Stimulated activated CD4-positive, alpha-beta T cell treated with anti-CD3 and anti-CD28 coated beads, TNF-alpha, amount 100 ng/mL, for 48 hours (primary cell): ENCODE measurements around the gene MRPS2.

Experiments used
- DNase-seq, 3 donors: peaks; one replicate each; pipeline ENCODE4 v3.0.0-alpha.2; 2020; ENCODE audit warnings: low read depth in 3 of 3

The MRPS2 gene

DNA sequence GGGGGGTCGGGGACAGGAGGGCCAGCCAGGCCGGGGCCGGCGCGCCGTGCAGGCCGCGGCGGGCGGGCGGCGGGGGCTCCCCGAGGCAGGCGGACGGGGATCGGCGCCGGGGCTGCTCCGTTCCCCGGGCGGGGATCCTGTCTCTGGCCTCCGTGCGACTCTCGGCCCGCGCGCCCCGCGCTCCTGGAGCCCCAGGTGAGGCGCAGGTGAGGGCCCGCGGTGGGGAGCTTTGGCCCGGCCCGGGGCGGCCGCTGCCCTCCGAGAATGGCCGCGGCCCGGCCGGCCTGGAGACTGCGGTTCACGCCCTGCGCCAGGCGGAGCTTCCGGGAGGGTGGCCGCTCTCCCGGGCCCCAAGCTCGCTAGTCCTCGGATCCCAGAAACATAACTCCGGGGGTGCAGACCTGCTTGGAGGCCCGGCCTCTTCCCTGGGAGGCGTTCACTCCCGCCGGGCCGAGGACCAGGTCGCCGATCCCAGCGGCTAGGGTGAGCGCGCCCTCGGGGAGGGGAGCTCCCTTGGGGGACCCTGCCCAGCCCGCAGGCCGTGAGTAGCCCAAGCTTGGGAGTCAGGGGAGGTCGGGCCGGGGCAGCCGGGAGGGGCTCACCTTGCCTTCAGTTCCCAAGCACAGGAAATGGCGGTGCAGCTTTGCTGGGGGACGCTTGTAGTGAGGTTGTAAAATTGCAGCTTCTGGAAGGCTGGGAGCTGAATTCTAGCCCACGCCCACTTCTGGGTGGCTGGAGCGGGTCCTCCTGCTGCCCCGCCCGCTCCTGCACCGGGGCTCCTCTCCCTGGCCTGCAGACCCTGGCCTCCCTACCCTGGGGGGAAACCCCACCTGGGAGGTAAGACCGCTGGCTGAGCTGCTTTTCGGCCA, 20.2 kb upstream of the MRPS2 start:
- DNase-seq: no peak

GRCh38 chr9:135480940-135481310, 19.6 kb upstream of the MRPS2 start:
- DNase-seq: no peak

GRCh38 chr9:135482015-135482754, 18.3 kb upstream of the MRPS2 start:
- DNase-seq: no peak

DNA sequence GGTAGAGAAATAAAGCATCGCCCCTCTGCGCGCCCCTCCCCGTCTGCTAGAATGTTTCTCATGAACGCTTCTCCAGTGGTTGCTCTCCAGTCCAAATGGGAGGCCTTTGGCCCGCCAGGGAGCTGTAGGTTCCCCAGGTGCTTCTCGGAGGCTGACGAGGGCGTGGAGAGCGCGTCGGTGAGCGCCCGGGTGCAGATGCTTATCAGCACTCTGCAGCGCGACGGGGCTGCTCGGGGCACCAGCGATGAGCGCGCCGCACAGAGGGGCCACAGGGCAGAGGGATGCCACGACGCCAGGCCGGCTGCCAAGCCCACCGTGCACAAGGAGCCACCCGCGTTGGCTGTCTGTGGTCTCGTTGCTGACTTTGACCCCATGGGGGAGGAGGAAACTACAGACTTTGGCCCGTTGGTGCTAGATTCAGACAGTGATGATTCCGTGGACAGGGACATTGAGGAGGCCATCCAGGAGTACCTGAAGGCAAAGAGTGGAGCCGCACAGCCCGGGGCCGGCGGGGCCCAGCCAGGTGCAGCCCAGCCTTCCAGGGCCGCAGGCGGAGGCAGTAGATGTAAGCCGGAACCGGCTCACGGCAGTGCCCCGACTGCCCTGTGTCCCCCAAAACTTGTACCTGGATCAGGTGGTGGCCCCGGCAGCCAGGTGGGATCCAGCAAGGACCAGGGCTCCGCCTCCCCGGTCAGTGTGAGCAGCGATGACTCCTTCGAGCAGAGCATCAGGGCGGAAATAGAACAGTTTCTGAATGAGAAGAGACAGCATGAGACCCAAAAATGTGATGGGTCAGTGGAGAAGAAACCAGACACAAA, 15.8 kb upstream of the MRPS2 start:
- no peak for DNase-seq

DNA sequence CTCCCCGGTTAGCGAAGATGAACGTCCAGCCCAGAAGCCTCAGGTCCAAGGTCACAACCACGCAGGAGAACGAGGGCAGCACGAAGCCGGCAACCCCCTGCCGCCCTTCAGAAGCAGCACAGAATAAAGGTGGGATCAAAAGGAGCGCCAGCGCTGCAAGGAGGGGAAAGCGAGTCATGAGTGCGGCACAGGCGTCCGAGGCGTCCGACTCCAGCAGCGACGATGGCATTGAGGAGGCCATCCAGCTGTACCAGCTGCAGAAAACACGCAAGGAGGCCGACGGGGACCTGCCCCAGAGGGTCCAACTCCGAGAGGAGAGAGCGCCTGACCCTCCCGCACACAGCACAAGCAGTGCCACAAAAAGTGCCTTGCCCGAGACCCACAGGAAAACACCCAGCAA, 15.1 kb upstream of the MRPS2 start:
- no peak for DNase-seq

DNA sequence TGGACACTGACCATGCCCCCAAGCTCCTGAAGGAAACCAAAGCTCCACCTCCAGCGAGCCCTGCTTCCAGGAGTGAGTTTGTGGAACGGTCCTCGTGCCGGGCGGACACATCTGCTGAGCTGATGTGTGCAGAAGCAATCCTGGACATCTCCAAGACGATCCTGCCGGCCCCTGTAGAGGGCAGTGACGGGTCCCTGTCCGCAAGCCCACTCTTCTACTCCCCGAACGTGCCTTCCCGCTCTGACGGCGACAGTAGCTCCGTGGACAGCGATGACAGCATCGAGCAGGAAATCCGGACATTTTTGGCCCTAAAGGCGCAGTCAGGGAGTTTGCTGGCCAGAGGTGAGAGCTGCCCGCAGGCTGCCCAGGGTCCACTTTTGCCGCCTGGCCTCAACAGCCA, 14.7 kb upstream of the MRPS2 start:
- no peak for DNase-seq

- no peak for DNase-seq
Observed at GRCh38 chr9:135486267-135487065, 14.0 kb upstream of the MRPS2 start.

DNA sequence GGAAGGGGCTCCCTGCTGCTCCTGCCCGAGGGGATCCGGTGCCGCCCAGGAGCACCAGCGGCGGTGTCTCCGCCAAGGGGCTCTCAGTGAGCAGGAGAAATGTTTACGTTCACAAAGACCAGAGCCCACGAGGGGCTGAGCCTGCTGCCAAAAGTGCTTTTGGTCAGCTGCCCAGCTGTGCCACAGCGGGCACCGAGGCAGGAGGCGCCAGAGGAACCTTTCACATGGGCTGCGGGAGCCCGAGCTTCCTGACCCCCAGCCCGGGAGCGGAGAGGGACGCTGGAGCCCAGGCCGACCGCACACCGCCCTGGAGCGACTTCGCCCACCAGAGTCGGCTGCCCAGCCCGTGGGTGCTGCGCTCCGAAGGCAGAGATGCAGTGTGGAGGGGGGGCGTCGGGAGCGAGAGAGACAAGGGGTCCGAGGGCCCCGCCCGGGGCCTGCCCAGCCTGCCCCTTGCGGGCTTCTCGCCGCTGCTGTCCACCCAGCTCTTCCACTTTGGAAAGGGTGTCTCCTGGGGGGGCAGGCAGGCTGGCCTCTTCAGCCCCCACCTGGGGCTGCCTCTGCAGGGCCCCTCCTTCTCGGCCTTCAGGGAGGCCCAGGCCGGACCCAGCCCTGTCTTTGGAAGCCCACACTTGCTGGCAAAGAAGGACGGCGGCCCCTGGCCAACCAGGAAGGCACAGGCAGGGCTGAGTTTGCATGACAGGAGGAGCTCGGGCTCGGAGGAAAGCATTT, 13.0 kb upstream of the MRPS2 start:
- no peak for DNase-seq

GRCh38 chr9:135488013-135488330, 12.5 kb upstream of the MRPS2 start:
- no peak for DNase-seq

- DNase-seq: no peak
Observed at GRCh38 chr9:135488527-135488926, 12.0 kb upstream of the MRPS2 start.

DNA sequence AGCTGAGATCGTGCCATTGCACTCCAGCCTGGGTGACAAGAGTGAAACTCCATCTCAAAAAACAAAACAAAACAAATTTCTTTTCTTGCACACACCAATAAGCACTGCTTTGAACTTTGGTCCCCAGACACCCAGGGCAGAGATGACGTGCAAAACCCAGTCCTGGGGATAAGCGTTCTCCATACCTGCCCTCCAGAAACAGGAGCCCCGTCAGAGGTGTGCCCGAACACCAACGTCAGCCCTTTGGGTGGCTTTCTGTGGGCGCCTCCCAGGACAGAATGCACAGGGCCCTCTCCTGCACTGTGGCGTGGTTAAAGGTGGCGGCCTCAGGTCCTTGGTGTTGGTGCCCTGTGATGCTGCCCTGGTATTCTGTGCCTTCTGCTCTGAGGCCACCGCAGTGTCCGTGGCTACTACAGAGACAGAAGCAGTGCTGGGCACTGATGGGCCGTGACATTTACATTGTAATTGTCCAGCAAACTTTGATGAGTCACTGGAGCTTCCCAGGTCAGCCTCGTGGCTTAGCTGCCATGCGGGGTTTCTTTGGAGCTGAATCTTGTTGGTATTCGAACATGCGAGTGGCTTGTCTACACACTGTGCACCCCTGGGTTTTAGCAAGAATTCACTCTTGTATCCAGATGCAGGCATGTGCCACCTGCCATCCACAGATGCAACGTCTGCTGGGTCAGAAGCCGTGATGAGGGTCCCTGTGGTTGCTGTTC, 11.1 kb upstream of the MRPS2 start:
- DNase-seq: no peak

- DNase-seq: no peak
Observed at GRCh38 chr9:135490166-135490870, 10.2 kb upstream of the MRPS2 start.

GRCh38 chr9:135490980-135491464, 9.5 kb upstream of the MRPS2 start:
- no peak for DNase-seq

DNA sequence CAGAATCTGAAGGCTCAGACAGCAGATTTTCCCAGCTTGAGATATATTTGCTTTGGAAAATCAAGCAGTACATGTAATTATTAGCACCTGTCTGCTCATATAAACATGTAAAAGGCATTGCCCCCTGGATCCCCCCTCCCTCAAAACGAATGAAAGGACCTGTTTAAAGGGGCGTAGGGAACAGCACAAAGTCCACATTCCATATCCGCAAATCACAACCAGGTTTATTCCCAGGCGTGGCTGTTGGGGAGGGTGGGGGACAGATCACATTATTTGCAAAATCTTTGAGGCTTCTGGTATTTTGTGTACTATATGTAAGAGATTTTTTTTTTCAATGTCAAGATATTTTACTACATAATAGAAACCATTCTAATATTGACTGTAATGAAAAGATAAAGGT, 8.7 kb upstream of the MRPS2 start:
- no peak for DNase-seq

DNA sequence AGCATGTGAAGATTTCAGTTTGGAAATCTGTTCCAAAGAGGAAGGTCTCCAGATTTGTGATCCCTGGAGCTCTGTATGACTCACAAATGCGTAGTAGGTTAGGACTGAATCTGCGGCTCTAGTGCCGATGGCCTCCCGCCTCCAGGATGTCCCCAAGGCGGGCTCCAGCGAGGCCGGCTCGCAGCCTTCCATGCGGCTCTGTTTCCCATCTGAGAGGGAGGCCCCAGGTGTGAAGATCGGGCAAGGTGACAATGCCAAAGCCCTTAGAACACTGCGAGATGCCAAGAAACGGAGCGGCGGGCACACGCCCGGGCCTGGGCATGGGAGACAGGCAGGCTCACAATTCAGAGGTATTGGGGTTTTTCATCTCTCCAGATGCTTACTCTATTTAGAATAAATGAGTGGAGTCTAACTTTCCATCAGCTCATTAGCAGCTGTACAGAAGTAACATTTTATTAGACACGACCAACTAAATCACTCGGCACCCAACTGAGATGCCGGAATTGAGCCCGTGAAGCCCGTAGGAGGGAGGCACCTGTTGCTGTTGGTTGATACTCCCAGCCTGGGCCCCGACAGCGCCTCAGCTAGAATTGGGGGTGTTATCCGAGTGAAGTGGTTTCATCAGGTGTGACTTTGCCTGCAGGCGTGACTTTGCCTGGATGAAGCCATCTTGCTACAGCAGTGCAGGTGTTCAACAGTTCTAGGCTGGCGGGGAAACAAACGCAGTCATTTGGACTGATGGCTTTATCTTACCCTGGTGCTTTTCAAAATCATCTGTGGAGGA, 7.4 kb upstream of the MRPS2 start:
- DNase-seq: no peak

DNA sequence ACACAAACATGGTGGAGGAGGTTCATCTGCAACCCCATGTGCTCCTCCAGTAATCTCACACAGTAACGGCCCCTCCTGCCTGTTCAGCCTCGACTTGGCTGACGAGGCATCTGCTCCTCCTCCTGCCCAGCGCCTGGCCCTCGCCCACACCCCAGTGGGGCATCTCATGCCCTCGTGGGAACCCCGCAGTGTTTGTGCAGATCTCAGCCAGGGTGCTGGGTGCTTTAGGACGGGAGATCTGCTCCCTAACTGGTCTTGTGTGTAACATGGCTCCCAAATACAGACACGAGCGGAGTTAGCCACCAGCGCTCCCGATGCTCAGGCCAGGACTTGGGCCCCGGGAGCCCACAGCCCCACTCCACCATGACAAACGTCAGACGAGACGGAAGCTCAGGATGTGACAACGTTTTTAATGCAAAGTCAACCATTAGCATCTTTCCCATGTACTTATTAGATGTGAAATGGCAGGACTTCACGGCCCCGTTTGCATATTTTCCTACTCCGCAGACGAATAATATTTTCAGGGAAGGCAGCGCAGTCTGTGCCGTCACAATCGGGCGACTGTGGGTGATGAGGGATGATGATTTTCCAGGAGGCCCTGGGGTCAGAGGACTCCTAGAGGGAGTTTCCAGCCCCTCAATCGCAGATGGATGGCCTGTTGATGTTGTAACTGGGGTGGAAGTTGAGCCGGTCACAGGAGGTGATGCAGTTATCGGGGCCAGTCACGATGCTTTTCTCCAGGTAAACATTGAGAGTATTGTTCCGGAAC, 5.5 kb upstream of the MRPS2 start:
- DNase-seq: no peak

DNA sequence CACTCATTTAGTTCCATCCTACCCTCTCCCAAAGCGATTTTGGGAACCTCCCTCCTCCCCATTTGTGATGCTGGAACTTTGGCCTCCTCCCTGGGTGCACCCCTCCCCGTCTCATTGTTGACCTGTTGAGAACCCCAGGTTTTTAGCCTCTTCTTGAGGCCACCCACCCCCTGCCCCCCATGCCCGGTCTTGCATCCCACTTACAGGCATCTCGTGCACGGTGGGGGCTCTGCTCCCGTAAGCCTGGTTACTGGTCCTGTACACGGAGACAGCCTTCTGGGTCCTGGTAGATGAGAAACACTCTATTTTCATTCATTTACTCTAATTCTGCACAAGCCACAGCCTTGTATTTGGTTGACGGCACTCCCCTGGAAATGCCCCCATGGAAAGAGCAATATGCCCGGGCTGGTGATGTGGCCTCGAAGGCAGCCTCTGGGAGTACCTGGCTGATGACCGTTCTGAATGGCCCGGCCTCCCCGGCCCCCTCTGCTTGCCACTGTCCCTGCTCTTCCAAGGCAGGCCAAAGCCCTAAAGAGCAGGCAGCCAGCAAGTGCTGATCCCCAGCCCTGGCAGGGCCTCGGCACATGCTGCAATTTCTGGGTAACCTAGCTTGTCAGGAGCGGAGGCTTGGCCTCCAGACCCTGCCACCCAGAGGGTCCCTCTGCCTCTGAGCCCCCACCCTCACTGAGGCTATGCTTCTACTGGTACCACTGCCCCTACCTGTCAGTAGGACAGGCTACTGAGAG, 1.9 kb upstream of the MRPS2 start:
- DNase-seq: no peak
